WERI-Rb-1 (cell line): ENCODE data around the gene PXMP2.
A peak's percentile ranks its signal among the peaks of the same experiment; 100 is the strongest.

Experiments used
- DNase-seq: peaks from one replicate; pipeline ENCODE4 v3.0.0-alpha.2; 2020
- H3K27ac ChIP-seq: fragments of 250-450 bp; sonication (Bioruptor Pico); 2 replicates; pipeline ENCODE4 v1.5.1; 2020; ENCODE audit warnings: mild to moderate bottlenecking, moderate library complexity
- H3K27me3 ChIP-seq: fragments of 250-450 bp; sonication (Bioruptor Pico); 2 replicates; pipeline ENCODE4 v1.5.1; 2021; ENCODE audit warnings: mild to moderate bottlenecking, low read depth, moderate library complexity; ENCODE audit not compliant: insufficient read depth, severe bottlenecking
- H3K36me3 ChIP-seq: fragments of 250-450 bp; sonication (Bioruptor Pico); 2 replicates; pipeline ENCODE4 v1.5.1; 2020; ENCODE audit warnings: mild to moderate bottlenecking, moderate library complexity
- H3K4me3 ChIP-seq: 2 replicates; pipeline ENCODE4 v1.5.1; 2011; ENCODE audit warnings: low read depth, mild to moderate bottlenecking, control low read depth, low read length
- H3K9me3 ChIP-seq: fragments of 250-450 bp; sonication (Bioruptor Pico); 2 replicates; pipeline ENCODE4 v1.5.1; 2021; ENCODE audit warnings: mild to moderate bottlenecking, moderate library complexity; ENCODE audit not compliant: severe bottlenecking
- CTCF ChIP-seq: IDR thresholded peaks from 2 replicates; pipeline ENCODE4 v1.5.1; 2011; ENCODE audit warnings: low read depth, mild to moderate bottlenecking, control low read depth, inconsistent platforms, low read length

The PXMP2 gene

DNA sequence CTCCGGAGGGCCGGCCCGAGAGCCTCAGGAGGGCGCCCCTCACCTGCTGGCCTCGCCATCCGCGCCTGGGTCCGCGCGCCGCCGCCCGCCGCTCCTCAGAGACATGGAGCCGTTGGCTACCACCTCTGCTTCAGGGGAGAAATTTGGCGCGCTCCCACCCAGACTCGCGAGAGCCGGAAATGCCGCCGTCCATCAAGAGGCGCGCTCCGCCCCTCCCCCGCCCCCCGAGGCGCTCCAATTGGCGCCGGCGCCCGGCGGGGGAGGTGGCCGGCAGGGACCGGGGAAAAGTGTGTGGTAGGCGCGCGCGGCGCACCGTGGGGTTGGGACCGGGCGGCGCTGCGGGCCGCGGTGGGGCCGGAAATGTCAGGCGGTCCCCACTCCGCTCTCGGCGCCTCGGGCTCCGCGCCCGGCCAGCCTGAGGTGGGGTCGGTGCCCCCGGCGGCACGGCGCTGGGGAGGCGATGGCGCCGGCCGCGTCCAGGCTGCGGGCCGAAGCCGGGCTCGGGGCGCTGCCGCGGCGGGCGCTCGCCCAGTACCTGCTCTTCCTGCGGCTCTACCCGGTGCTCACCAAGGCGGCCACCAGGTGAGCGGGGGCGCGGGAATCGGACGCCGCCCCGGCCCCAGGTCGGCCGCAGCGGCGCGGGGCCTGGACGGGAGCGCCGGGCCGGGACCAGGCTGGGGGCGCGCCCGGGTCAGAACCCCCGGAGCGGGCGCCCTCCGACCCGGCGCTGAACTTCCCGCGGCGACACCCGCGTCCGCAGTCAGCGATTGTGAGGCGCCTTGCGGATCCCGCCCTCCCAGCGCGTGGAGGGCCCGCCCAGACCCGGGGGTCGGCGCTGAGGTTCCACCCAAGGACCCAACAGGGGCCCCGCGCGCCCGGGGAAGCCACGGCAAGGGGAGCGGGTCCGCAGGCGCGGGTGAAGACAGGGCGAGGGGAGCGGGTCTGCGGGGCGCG, at the start of gene PXMP2, which contains the start of gene POLE:
PXMP2 (plus strand) TSS at position 377 of the 954 bp plus-strand sequence; CDS start at position 461, 84 bp downstream.
POLE (minus strand) TSS at position 132 of the 954 bp plus-strand sequence; CDS start at position 105, 27 bp downstream.
- H3K27me3 ChIP-seq: no peaks in the 10 kb centered on the region
- H3K4me3 ChIP-seq: peak within 1 kb of the TSS; percentile 73
- no peak for TF ChIP-seq CTCF
- peak within 1 kb of the TSS; percentile 91 for H3K27ac ChIP-seq
- no peaks in the 10 kb centered on the region for H3K9me3 ChIP-seq
- peaks cover 41% of the 10 kb centered on the region for H3K36me3 ChIP-seq
- peak; percentile 96 for DNase-seq

GRCh38 chr12:132637811-132638210, 49.6 kb upstream of the PXMP2 start:
- no peak for DNase-seq
- H3K27me3 ChIP-seq: no peaks in the 10 kb centered on the region
- TF ChIP-seq CTCF: no peak
- no peak overlapping the region for H3K27ac ChIP-seq
- no peaks in the 10 kb centered on the region for H3K9me3 ChIP-seq
- H3K36me3 ChIP-seq: peaks cover 97% of the 10 kb centered on the region
- no peak overlapping the region for H3K4me3 ChIP-seq

- Histone ChIP-seq H3K36me3 (peaks cover 97% of the 10 kb centered on the region), H3K4me3 (no peak overlapping the region), H3K27me3 (no peaks in the 10 kb centered on the region), H3K9me3 (no peaks in the 10 kb centered on the region), H3K27ac (no peak overlapping the region; the same call in 1 of the 2 replicates)
- peak; percentile 93 for TF ChIP-seq CTCF
- peak; percentile 60 for DNase-seq
These were observed 48.6 kb upstream of the PXMP2 start for GRCh38 chr12:132638541-132639408.

DNA sequence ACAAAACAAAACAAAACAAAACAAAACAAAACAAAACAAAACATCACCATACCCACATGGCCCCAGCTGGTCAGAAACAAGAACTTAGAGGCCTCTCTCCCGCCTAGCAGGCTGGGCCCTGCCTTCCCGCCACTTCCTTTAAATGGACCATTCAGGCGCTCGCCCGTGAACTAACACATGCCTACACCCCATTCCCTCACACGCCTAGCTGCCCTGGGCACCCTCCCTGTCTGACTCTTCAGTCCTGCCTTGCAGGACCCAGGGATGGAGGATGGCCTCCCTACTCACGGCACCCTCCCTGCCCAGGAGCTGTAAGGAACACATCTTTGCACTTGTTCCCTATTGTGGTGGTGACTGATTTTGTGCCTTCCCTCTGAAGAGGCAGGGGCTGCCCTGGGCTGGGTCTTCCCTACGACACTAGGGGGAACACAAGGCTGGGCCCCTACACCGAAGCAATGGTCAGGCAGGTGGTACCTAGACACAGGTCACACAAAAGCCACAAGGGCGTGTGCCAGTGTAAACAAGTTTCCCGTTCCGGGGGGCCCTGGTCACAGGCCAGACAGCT, 47.3 kb upstream of the PXMP2 start:
- no peak for TF ChIP-seq CTCF
- no peak overlapping the region for H3K4me3 ChIP-seq
- no peak for DNase-seq
- no peak overlapping the region for H3K27ac ChIP-seq
- H3K36me3 ChIP-seq: peaks cover 88% of the 10 kb centered on the region
- H3K9me3 ChIP-seq: no peaks in the 10 kb centered on the region
- no peaks in the 10 kb centered on the region for H3K27me3 ChIP-seq

DNA sequence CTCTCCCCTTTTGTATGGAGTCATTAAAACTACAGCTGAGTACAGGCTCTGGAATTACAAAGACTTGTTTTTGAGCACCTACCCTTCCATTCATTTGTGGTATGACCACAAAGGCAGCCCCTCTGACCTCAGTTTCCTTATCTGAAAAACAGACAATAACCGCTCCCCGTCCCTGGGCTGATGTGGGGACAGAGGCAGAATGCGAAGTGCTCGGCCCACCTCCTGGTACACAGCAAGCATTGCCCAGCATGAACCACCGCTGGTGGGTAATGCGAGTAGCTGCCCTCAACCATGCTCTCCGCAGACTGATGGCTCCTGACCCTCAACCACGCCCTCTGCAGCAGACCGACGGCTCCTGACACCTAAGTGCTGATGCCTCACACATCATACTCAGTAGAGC, 46.5 kb upstream of the PXMP2 start:
- TF ChIP-seq CTCF: no peak
- DNase-seq: no peak
- Histone ChIP-seq H3K36me3 (peaks cover 85% of the 10 kb centered on the region), H3K27ac (no peak overlapping the region), H3K27me3 (no peaks in the 10 kb centered on the region), H3K4me3 (no peak overlapping the region), H3K9me3 (no peaks in the 10 kb centered on the region)
